SK-N-SH (cell line): Measurements from ENCODE around the gene METRNL. TPM values are rescaled to one million over a fixed set of nuclear protein-coding genes. Genes with fewer than 3 reads are reported as not detected.

Source experiments
- CTCF ChIA-PET: fragments of 300-600, 350-600 bp; formaldehyde crosslinking; extraction: SDS; loops from one replicate; lab custom pipeline; 2021; lab: Yijun Ruan, JAX
- POLR2A ChIA-PET: fragments of 350-600 bp; sonication (Branson Sonifier 250); formaldehyde crosslinking; extraction: SDS; loops from one replicate; lab custom pipeline; 2020; ENCODE audit warnings: antibody characterized with exemption, inconsistent platforms; lab: Yijun Ruan, JAX
- DNase-seq: peaks from one replicate; pipeline ENCODE4 v3.0.0; 2012
- H2AFZ ChIP-seq: fragments of 200-600 bp; sonication (generic); 2 replicates; pipeline ENCODE4 v1.8.1; 2016; ENCODE audit warnings: antibody characterized with exemption, mild to moderate bottlenecking, low read depth
- H3F3A ChIP-seq: fragments of 200-600 bp; sonication (generic); replicated peaks from 2 replicates; pipeline ENCODE3; 2016; ENCODE audit warnings: antibody characterized with exemption, mild to moderate bottlenecking; ENCODE audit not compliant: insufficient read depth
- H3K27ac ChIP-seq, 2 experiments: fragments of 200-500 bp in 1 of 2; fragments of 200-600 bp in 1 of 2; sonication (Bioruptor generic) in 1 of 2; sonication (generic), shearing (Covaris generic) in 1 of 2; 2 replicates each; pipeline versions ENCODE4 v1.5.1 to v1.6.1; 2014 to 2016; ENCODE audit warnings: low read depth in 2 of 2, inconsistent platforms in 1 of 2, low read length in 1 of 2, mild to moderate bottlenecking in 1 of 2, mixed read lengths in 1 of 2
- H3K27me3 ChIP-seq: fragments of 200-600 bp; sonication (generic), shearing (Covaris generic); 2 replicates; pipeline ENCODE4 v1.6.1; 2016; ENCODE audit warnings: mixed run types; ENCODE audit not compliant: insufficient read depth
- H3K36me3 ChIP-seq, 2 experiments: fragments of 200-500 bp in 1 of 2; fragments of 200-600 bp in 1 of 2; sonication (Bioruptor generic) in 1 of 2; sonication (generic) in 1 of 2; replicated peaks in 1 of 2; 2 replicates each; pipeline versions ENCODE3 to v1.5.1; 2014 to 2016; ENCODE audit warnings: low read length in 1 of 2, mild to moderate bottlenecking in 1 of 2; ENCODE audit not compliant: insufficient read depth in 2 of 2, control insufficient read depth in 1 of 2
- H3K4me1 ChIP-seq, 2 experiments: fragments of 200-500 bp in 1 of 2; fragments of 200-600 bp in 1 of 2; sonication (Bioruptor generic) in 1 of 2; sonication (generic), shearing (Covaris generic) in 1 of 2; 2 replicates each; pipeline versions ENCODE4 v1.5.1 to v1.6.1; 2014 to 2016; ENCODE audit warnings: low read depth in 1 of 2, low read length in 1 of 2, mixed run types in 1 of 2; ENCODE audit not compliant: insufficient read depth in 2 of 2, control insufficient read depth in 1 of 2
- H3K4me2 ChIP-seq: fragments of 200-600 bp; sonication (generic), shearing (Covaris generic); 2 replicates; pipeline ENCODE4 v1.6.1; 2017; ENCODE audit warnings: mixed run types
- H3K4me3 ChIP-seq, 2 experiments: fragments of 200-500 bp in 1 of 2; fragments of 200-600 bp in 1 of 2; sonication (Bioruptor generic) in 1 of 2; sonication (generic), shearing (Covaris generic) in 1 of 2; 2 replicates each; pipeline versions ENCODE4 v1.5.1 to v1.8.1; 2014 to 2016; ENCODE audit warnings: low read depth in 2 of 2, inconsistent platforms in 1 of 2, low read length in 1 of 2, mild to moderate bottlenecking in 1 of 2, mixed read lengths in 1 of 2, moderate library complexity in 1 of 2
- H3K79me2 ChIP-seq: fragments of 200-600 bp; sonication (generic); 2 replicates; pipeline ENCODE4 v1.8.1; 2017; ENCODE audit warnings: mild to moderate bottlenecking; ENCODE audit not compliant: insufficient read depth
- H3K9ac ChIP-seq: fragments of 200-600 bp; sonication (generic); 2 replicates; pipeline ENCODE4 v1.6.1; 2017; ENCODE audit warnings: mixed run types
- H3K9me2 ChIP-seq: fragments of 200-600 bp; sonication (generic); 2 replicates; pipeline ENCODE4 v1.6.1; 2017; ENCODE audit warnings: mixed run types
- H3K9me3 ChIP-seq: fragments of 200-600 bp; sonication (generic); 2 replicates; pipeline ENCODE4 v1.6.1; 2017; ENCODE audit warnings: mixed run types, mild to moderate bottlenecking, moderate library complexity
- H4K20me1 ChIP-seq: fragments of 200-600 bp; sonication (generic); 2 replicates; pipeline ENCODE4 v1.6.1; 2017; ENCODE audit warnings: mild to moderate bottlenecking, mixed run types; ENCODE audit not compliant: insufficient read depth
- CHD2 ChIP-seq: fragments of 150-350 bp; IDR thresholded peaks from 2 replicates; pipeline ENCODE4 v1.6.1; 2018; ENCODE audit warnings: low read length; ENCODE audit not compliant: partially characterized antibody
- EP300 ChIP-seq, 2 experiments: IDR thresholded peaks; 2 replicates each; pipeline versions ENCODE4 v1.4.0 to v1.6.1; 2012; ENCODE audit warnings: borderline replicate concordance in 1 of 2, low read depth in 1 of 2, low read length in 1 of 2
- FOXJ3 ChIP-seq: sonication (generic); formaldehyde crosslinking; IDR thresholded peaks from 2 replicates; pipeline ENCODE4 v1.5.1; 2020; ENCODE audit warnings: mild to moderate bottlenecking, missing genetic modification reagents
- GABPA ChIP-seq: IDR thresholded peaks from 2 replicates; pipeline ENCODE4 v1.4.0; 2012; ENCODE audit warnings: low read depth, mild to moderate bottlenecking
- MEF2A ChIP-seq: IDR thresholded peaks from 2 replicates; pipeline ENCODE4 v1.4.0; 2012; ENCODE audit warnings: low read depth, borderline replicate concordance
- NFIC ChIP-seq: IDR thresholded peaks from 2 replicates; pipeline ENCODE4 v1.4.0; 2012; ENCODE audit warnings: borderline replicate concordance
- NRF1 ChIP-seq: IDR thresholded peaks from 2 replicates; pipeline ENCODE4 v1.6.1; 2012; ENCODE audit warnings: low read depth, mild to moderate bottlenecking, low read length
- RAD21 ChIP-seq: IDR thresholded peaks from 2 replicates; pipeline ENCODE4 v1.6.1; 2012; ENCODE audit warnings: mild to moderate bottlenecking, low read length
- RCOR1 ChIP-seq: fragments of 150-350 bp; IDR thresholded peaks from 2 replicates; pipeline ENCODE4 v1.6.1; 2017; ENCODE audit warnings: antibody characterized with exemption, low read length
- RFX5 ChIP-seq: IDR thresholded peaks from 2 replicates; pipeline ENCODE4 v1.6.1; 2012; ENCODE audit warnings: mild to moderate bottlenecking, improper control_type of control experiment, low read length
- SIN3A ChIP-seq: IDR thresholded peaks from 2 replicates; pipeline ENCODE4 v1.6.1; 2012; ENCODE audit warnings: low read depth, mild to moderate bottlenecking, low read length, moderate library complexity, borderline replicate concordance
- TAF1 ChIP-seq: IDR thresholded peaks from 2 replicates; pipeline ENCODE4 v1.6.1; 2012; ENCODE audit warnings: low read depth, mild to moderate bottlenecking, low read length, moderate library complexity, borderline replicate concordance
- YY1 ChIP-seq: IDR thresholded peaks from 2 replicates; pipeline ENCODE4 v1.4.0; 2012; ENCODE audit warnings: low read depth, mild to moderate bottlenecking
- WGBS: methylation state at CpG from one replicate; pipeline ENCODE4 v1.1.6; 2017; ENCODE audit warnings: low lambda C conversion rate; 5-methylcytosine and 5-hydroxymethylcytosine counted together
- polyA plus RNA-seq, 3 experiments: library from polyadenylated mRNA; depleted of rRNA; stranded (reverse); fragments of >200 nt; gene quantifications; 2 replicates each; pipeline ENCODE4 v1.2.3, GENCODE V29; 2012
- TF ChIP-seq, protein P1 (sequence below): IDR thresholded peaks from 2 replicates; pipeline ENCODE4 v1.4.0; 2012; ENCODE audit warnings: low read depth
- TF ChIP-seq, protein P2 (sequence below): IDR thresholded peaks from 2 replicates; pipeline ENCODE4; 2012
- TF ChIP-seq, protein P3 (sequence below): IDR thresholded peaks from 2 replicates; pipeline ENCODE4 v1.6.1; 2012; ENCODE audit warnings: mild to moderate bottlenecking, low read depth, low read length, moderate library complexity
- TF ChIP-seq, protein P4 (sequence below): fragments of 150-350 bp; IDR thresholded peaks from 2 replicates; pipeline ENCODE4 v1.6.1; 2017; ENCODE audit warnings: antibody characterized with exemption, low read length, low read depth, borderline replicate concordance
- TF ChIP-seq, protein P5 (sequence below): IDR thresholded peaks from 2 replicates; pipeline ENCODE4 v1.4.0; 2012; ENCODE audit warnings: low read depth, borderline replicate concordance

METRNL gene
- polyA plus RNA-seq, 1 of the 3 experiments (the other 2 are of a cell fraction), result 75.5 TPM

DNA sequence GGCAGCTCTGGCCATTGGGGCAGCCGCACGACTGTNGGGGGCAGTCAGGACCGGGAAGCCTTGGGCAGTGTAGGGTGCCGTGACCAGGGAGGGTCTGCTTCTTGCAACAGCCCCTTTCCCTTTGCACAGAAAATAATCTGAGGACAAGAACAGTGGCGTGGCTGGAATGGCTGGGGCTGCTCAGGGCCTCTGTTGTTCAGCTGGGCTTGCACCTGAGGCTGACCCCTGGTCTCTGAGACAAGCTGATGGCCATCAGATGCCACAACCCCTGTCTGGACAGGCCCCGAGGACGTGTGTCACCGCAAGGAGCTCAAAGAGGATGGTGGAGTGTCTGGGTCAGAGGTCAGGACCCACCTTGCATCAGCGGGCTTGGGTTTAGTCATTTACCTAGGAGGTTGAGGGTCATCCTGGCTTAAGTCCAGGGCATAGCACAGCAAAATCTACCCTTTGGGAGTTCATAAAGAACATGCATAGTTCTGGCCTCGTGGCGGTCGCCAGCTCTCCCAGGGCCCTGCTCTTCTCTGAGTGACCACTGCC lies 46.9 kb downstream of the METRNL start:
- TF ChIP-seq FOXJ3 (CRISPR knock-in tag) (no peak), MEF2A (no peak), EP300 (IDR thresholded peaks at IDR 0.05; ENCODE audit: borderline replicate concordance in 1 of 2, low read depth in 1 of 2, low read length in 1 of 2) (no peak), GABPA (no peak), NRF1 (no peak), RFX5 (no peak), RCOR1 (no peak), YY1 (no peak), RAD21 (no peak), NFIC (no peak), CHD2 (no peak), TAF1 (no peak), SIN3A (no peak)
- TF ChIP-seq, protein P1, sequence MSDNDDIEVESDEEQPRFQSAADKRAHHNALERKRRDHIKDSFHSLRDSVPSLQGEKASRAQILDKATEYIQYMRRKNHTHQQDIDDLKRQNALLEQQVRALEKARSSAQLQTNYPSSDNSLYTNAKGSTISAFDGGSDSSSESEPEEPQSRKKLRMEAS, result no peak
- TF ChIP-seq, protein P2, sequence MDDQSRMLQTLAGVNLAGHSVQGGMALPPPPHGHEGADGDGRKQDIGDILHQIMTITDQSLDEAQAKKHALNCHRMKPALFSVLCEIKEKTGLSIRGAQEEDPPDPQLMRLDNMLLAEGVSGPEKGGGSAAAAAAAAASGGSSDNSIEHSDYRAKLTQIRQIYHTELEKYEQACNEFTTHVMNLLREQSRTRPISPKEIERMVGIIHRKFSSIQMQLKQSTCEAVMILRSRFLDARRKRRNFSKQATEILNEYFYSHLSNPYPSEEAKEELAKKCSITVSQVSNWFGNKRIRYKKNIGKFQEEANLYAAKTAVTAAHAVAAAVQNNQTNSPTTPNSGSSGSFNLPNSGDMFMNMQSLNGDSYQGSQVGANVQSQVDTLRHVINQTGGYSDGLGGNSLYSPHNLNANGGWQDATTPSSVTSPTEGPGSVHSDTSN, result no peak
- TF ChIP-seq, protein P3, sequence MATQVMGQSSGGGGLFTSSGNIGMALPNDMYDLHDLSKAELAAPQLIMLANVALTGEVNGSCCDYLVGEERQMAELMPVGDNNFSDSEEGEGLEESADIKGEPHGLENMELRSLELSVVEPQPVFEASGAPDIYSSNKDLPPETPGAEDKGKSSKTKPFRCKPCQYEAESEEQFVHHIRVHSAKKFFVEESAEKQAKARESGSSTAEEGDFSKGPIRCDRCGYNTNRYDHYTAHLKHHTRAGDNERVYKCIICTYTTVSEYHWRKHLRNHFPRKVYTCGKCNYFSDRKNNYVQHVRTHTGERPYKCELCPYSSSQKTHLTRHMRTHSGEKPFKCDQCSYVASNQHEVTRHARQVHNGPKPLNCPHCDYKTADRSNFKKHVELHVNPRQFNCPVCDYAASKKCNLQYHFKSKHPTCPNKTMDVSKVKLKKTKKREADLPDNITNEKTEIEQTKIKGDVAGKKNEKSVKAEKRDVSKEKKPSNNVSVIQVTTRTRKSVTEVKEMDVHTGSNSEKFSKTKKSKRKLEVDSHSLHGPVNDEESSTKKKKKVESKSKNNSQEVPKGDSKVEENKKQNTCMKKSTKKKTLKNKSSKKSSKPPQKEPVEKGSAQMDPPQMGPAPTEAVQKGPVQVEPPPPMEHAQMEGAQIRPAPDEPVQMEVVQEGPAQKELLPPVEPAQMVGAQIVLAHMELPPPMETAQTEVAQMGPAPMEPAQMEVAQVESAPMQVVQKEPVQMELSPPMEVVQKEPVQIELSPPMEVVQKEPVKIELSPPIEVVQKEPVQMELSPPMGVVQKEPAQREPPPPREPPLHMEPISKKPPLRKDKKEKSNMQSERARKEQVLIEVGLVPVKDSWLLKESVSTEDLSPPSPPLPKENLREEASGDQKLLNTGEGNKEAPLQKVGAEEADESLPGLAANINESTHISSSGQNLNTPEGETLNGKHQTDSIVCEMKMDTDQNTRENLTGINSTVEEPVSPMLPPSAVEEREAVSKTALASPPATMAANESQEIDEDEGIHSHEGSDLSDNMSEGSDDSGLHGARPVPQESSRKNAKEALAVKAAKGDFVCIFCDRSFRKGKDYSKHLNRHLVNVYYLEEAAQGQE, result no peak
- TF ChIP-seq, protein P4, sequence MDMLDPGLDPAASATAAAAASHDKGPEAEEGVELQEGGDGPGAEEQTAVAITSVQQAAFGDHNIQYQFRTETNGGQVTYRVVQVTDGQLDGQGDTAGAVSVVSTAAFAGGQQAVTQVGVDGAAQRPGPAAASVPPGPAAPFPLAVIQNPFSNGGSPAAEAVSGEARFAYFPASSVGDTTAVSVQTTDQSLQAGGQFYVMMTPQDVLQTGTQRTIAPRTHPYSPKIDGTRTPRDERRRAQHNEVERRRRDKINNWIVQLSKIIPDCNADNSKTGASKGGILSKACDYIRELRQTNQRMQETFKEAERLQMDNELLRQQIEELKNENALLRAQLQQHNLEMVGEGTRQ, result no peak
- TF ChIP-seq, protein P5, sequence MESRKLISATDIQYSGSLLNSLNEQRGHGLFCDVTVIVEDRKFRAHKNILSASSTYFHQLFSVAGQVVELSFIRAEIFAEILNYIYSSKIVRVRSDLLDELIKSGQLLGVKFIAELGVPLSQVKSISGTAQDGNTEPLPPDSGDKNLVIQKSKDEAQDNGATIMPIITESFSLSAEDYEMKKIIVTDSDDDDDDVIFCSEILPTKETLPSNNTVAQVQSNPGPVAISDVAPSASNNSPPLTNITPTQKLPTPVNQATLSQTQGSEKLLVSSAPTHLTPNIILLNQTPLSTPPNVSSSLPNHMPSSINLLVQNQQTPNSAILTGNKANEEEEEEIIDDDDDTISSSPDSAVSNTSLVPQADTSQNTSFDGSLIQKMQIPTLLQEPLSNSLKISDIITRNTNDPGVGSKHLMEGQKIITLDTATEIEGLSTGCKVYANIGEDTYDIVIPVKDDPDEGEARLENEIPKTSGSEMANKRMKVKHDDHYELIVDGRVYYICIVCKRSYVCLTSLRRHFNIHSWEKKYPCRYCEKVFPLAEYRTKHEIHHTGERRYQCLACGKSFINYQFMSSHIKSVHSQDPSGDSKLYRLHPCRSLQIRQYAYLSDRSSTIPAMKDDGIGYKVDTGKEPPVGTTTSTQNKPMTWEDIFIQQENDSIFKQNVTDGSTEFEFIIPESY, result no peak
- TF ChIP-seq, all 33 proteins: peak for 0
- 77% methylated on average over 11 of the region's 12 CpGs for WGBS
- Histone ChIP-seq H3K9ac (no peak overlapping the region), H3K79me2 (no peaks in the 10 kb centered on the region), H4K20me1 (no peaks in the 10 kb centered on the region), H3K27ac (no peak overlapping the region), H3K4me2 (no peak overlapping the region), H3F3A (peaks cover 10% of the 10 kb centered on the region), H3K4me3 (no peak overlapping the region), H3K9me3 (no peaks in the 10 kb centered on the region), H3K36me3 (no peaks in the 10 kb centered on the region), H2AFZ (no peak overlapping the region), H3K27me3 (peaks cover 49% of the 10 kb centered on the region), H3K9me2 (no peaks in the 10 kb centered on the region), H3K4me1 (peaks cover 0 to 5% of the 10 kb centered on the region in 2 experiments; a peak in 1 of 4 replicates)
- CTCF ChIA-PET, result interaction anchor here (1.1 to 1.2 kb wide), 2 partner anchors 17 to 21 kb away, joined by 3 to 5 read pairs; no protein-coding TSS in a partner anchor
- DNase-seq, result no peak
- POLR2A ChIA-PET, result no interaction called here
